GM10248 (cell line): ENCODE data around the gene TSHR.

Experiments
- CTCF ChIA-PET: fragments of 300-600 bp; sonication (Branson Sonifier 250); formaldehyde crosslinking; extraction: SDS; loops from one replicate; lab custom pipeline; 2021; ENCODE audit warnings: antibody characterized with exemption; lab: Yijun Ruan, JAX
- POLR2A ChIA-PET: fragments of 350-650 bp; sonication (Branson Sonifier 250); formaldehyde crosslinking; extraction: SDS; loops from one replicate; lab custom pipeline; 2020; ENCODE audit warnings: antibody characterized with exemption; lab: Yijun Ruan, JAX
- DNase-seq: peaks from one replicate; pipeline ENCODE4 v3.0.0; 2012; ENCODE audit errors: extremely low spot score
- TF ChIP-seq, protein P1 (sequence below): IDR thresholded peaks from 2 replicates; pipeline ENCODE4 v1.5.1; 2012; ENCODE audit warnings: mild to moderate bottlenecking, low read depth; ENCODE audit errors: extremely low read depth, missing control alignments, control extremely low read depth

Gene TSHR

DNA sequence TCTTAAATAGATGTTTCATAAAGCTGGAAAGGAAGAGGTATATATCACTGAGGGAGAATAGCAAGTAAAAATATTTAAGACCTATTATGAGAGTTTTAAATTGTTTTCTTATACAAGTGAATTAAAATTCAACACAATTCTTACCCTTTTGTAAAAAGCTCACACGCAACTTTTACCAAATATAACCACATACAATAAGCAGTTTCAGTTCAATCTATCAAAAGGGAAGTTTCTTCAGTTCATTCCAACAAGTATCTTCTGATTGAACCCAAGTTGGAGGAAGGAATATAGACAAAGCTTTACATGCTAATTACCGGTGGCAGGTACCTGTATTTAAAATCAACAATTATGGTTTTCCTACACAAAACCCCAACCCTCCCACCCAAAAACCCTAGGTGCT, 224.2 kb downstream of the TSHR start:
- DNase-seq = no peak
- TF ChIP-seq, protein P1, sequence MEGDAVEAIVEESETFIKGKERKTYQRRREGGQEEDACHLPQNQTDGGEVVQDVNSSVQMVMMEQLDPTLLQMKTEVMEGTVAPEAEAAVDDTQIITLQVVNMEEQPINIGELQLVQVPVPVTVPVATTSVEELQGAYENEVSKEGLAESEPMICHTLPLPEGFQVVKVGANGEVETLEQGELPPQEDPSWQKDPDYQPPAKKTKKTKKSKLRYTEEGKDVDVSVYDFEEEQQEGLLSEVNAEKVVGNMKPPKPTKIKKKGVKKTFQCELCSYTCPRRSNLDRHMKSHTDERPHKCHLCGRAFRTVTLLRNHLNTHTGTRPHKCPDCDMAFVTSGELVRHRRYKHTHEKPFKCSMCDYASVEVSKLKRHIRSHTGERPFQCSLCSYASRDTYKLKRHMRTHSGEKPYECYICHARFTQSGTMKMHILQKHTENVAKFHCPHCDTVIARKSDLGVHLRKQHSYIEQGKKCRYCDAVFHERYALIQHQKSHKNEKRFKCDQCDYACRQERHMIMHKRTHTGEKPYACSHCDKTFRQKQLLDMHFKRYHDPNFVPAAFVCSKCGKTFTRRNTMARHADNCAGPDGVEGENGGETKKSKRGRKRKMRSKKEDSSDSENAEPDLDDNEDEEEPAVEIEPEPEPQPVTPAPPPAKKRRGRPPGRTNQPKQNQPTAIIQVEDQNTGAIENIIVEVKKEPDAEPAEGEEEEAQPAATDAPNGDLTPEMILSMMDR = no peak
- ChIA-PET CTCF (interaction anchor here (1.0 to 11.4 kb wide), 3 partner anchors 9 to 17 kb away, joined by 3 to 110 read pairs (median 30); no protein-coding TSS in a partner anchor), POLR2A (interaction anchor here (0.9 kb wide), 1 partner anchor 40 kb away, joined by 3 read pairs; no protein-coding TSS in a partner anchor)

DNA sequence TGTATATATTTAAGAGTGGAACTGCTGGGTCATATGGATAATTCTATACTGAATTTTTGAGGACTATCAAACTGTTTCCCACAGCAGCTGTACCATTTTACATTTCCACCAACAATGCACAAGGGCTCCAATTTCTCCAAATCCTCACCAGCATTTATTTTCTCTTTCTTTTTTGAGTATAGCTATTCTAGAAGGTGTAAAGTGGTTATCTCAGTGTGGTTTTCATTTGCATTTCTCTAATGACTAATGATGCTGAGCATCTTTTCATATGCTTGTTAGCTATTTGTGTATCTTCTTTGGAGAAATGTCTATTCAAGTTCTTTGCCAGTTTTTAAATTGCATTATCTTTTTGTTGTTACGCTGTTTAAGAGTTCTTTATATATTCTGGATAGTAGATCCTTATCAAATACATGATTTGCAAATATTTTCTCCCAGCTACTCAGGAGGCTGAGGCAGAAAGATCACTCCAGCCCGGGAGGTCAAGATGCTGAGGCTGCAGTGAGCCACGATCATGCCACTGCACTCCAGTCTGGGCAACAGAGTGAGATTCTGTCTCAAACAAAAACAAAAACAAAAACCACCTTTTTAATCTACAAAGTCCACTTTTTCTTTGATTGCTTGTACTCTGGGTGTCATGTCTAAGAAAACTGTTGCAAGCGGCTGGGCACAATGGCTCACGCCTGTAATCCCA, 232.6 kb downstream of the TSHR start:
- DNase-seq = no peak
- ChIA-PET CTCF (interaction anchor here (0.6 to 11.4 kb wide), 5 partner anchors 8 to 287 kb away, joined by 3 to 110 read pairs (median 7); no protein-coding TSS in a partner anchor), POLR2A (interaction anchor here (1.1 kb wide), 1 partner anchor 33 kb away, joined by 4 read pairs; the partner anchor contains the start of gene GTF2A1)
- TF ChIP-seq, protein P1 = no peak

DNA sequence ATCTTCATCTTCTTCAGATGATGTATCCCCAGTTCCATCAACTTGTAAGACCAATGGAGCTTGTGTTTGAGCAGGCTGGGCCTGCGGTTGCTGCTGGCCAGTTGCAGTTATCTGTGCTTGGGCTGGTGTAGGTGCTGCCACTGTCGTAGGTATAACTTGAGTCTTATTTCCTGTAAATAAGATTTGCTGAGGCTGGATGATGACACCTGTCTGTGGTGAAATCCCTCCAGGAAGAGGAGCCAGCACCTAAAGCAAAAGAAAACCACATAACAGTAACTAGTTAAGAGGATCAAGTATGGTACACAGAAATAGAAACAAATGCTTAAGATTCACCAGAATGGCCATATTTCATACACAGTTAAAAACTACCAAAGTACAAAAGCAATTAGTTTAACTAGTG, 237.2 kb downstream of the TSHR start:
- TF ChIP-seq, protein P1 = no peak
- ChIA-PET CTCF (interaction anchor here (1.8 to 2.1 kb wide), 2 partner anchors 9 to 22 kb away, joined by 3 to 12 read pairs; no protein-coding TSS in a partner anchor), POLR2A (no interaction called here)
- DNase-seq = no peak

DNA sequence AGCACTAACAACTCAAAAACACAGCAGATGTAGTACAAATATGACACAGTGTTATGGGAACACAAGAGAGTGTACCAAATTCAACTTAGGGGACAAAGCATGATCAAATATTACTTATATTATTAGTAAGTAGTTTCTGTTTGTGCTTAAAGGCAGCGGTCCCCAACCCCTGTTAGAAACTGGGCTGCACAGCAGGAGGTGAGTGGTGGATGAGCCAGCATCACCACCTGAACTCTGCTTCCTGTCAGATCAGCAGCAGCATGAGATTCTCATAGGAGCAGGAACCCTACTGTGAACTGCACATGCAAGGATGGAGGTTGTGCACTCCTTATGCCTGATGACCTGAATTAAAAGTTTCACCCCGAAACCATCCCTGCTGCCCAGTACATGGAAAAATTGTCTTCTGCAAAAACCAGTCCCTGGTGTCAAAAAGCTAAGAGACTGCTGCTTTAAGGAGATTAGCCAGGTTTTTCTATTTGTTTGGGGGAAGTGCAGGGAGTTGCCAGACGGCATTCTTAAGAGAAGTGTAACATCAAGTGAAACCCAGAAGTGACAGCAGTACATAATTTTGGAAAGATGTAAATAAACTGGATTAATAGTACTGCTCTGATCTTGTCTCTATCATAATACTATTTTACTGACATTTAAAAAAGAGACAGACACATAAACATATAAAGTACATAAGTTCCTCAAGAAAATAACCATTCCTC, 238.7 kb downstream of the TSHR start:
- ChIA-PET CTCF (interaction anchor here (0.7 to 2.2 kb wide), 3 partner anchors 14 to 24 kb away, joined by 3 to 5 read pairs (median 4); no protein-coding TSS in a partner anchor), POLR2A (no interaction called here)
- TF ChIP-seq, protein P1 = no peak
- DNase-seq = no peak
